B cell (primary cell): ENCODE measurements around the gene CACNG6. TPM values are rescaled to one million over a fixed set of nuclear protein-coding genes. Genes with fewer than 3 reads are reported as not detected.

ENCODE experiments used
- ATAC-seq: fragments of 200-7000 bp; cut with Tn5 transposase; one replicate; pipeline ENCODE4 v1.10.0; 2021; ENCODE audit warnings: low read depth, mild to moderate bottlenecking, moderate number of reproducible peaks, moderate library complexity
- CTCF ChIA-PET: fragments of 350-600 bp; sonication (Branson Sonifier 250); formaldehyde crosslinking; loops from one replicate; lab custom pipeline; 2021; ENCODE audit warnings: antibody characterized with exemption, inconsistent platforms; lab: Charles Lee
- POLR2A ChIA-PET: fragments of 350-600 bp; sonication (Branson Sonifier 250); formaldehyde crosslinking; loops from one replicate; lab custom pipeline; 2021; ENCODE audit warnings: antibody characterized with exemption; lab: Charles Lee
- DNase-seq: peaks from one replicate; pipeline ENCODE4 v3.0.0; 2013
- H2AFZ ChIP-seq: 2 replicates; pipeline ENCODE4 v1.6.1; 2012; ENCODE audit warnings: mild to moderate bottlenecking, low read depth, low read length; ENCODE audit not compliant: insufficient read depth, poor library complexity, severe bottlenecking
- H3K27ac ChIP-seq, 2 donors: 1 replicate in 1 of 2; 2 replicates in 1 of 2; pipeline ENCODE4 v1.5.1; 2012 to 2013; ENCODE audit warnings: low read length in 2 of 2, mild to moderate bottlenecking in 2 of 2, moderate library complexity in 1 of 2
- H3K27me3 ChIP-seq, 4 experiments: fragments of 200-600 bp in 1 of 4; sonication (generic) in 1 of 4; replicated peaks in 1 of 4; 1 replicate in 2 of 4; 2 replicates in 2 of 4; pipeline versions ENCODE4 v1.6.1 to v1.7.0; 2013 to 2016; ENCODE audit warnings: low read length in 3 of 4, mild to moderate bottlenecking in 2 of 4, mixed read lengths in 1 of 4, moderate library complexity in 1 of 4; ENCODE audit not compliant: insufficient read depth in 4 of 4, control insufficient read depth in 3 of 4; ENCODE audit errors: control extremely low read depth in 1 of 4
- H3K36me3 ChIP-seq, 2 experiments: replicated peaks in 1 of 2; 1 replicate in 1 of 2; 2 replicates in 1 of 2; pipeline versions ENCODE4 v1.6.1 to v1.7.1; 2013; ENCODE audit warnings: low read length in 1 of 2; ENCODE audit not compliant: insufficient read depth in 2 of 2, control insufficient read depth in 1 of 2; ENCODE audit errors: control extremely low read depth in 1 of 2, extremely low read depth in 1 of 2
- H3K4me1 ChIP-seq, 2 donors: fragments of 200-600 bp in 1 of 2; sonication (generic) in 1 of 2; 1 replicate in 1 of 2; 2 replicates in 1 of 2; pipeline versions ENCODE4 v1.5.1 to v1.6.1; 2013 to 2017; ENCODE audit warnings: low read length in 2 of 2; ENCODE audit not compliant: control insufficient read depth in 2 of 2, insufficient read depth in 2 of 2
- H3K4me2 ChIP-seq: replicated peaks from 2 replicates; pipeline ENCODE3; 2012; ENCODE audit warnings: mild to moderate bottlenecking, low read depth, low read length; ENCODE audit not compliant: poor library complexity, severe bottlenecking
- H3K4me3 ChIP-seq, 5 experiments: fragments of 200-600 bp in 1 of 5; sonication (generic) in 1 of 5; 1 replicate in 3 of 5; 2 replicates in 2 of 5; pipeline versions ENCODE4 v1.5.1 to v1.7.0; 2011 to 2016; ENCODE audit warnings: low read length in 4 of 5, mild to moderate bottlenecking in 4 of 5, low read depth in 2 of 5, control low read depth in 1 of 5, moderate library complexity in 1 of 5; ENCODE audit not compliant: insufficient read depth in 1 of 5; ENCODE audit errors: control extremely low read depth in 1 of 5, extremely low read depth in 1 of 5
- H3K79me2 ChIP-seq: fragments of 200-600 bp; sonication (generic); one replicate; pipeline ENCODE4 v1.6.0; 2016; ENCODE audit warnings: low read length; ENCODE audit not compliant: control insufficient read depth, insufficient read depth
- H3K9ac ChIP-seq: fragments of 200-600 bp; sonication (generic); 2 replicates; pipeline ENCODE4 v1.6.1; 2017; ENCODE audit warnings: mild to moderate bottlenecking, low read length, moderate library complexity
- H3K9me3 ChIP-seq, 3 donors: one replicate each; pipeline versions ENCODE4 v1.6.1 to v1.7.1; 2013; ENCODE audit warnings: low read length in 2 of 3; ENCODE audit not compliant: control insufficient read depth in 2 of 3, insufficient read depth in 1 of 3; ENCODE audit errors: control extremely low read depth in 1 of 3
- H4K20me1 ChIP-seq: 2 replicates; pipeline ENCODE4 v1.6.0; 2012; ENCODE audit warnings: mild to moderate bottlenecking, low read length; ENCODE audit not compliant: insufficient read depth, control insufficient read depth, poor library complexity, severe bottlenecking
- H3K27ac Mint-ChIP-seq: one replicate; pipeline ENCODE4 v1.8.0; 2021; ENCODE audit warnings: mixed read lengths
- H3K27me3 Mint-ChIP-seq: one replicate; pipeline ENCODE4 v1.8.0; 2021; ENCODE audit warnings: mixed read lengths
- H3K4me1 Mint-ChIP-seq: one replicate; pipeline ENCODE4 v1.8.0; 2021; ENCODE audit warnings: mixed read lengths
- H3K4me3 Mint-ChIP-seq: one replicate; pipeline ENCODE4 v1.8.0; 2021; ENCODE audit warnings: mixed read lengths
- H3K9me3 Mint-ChIP-seq: one replicate; pipeline ENCODE4 v1.8.0; 2022; ENCODE audit warnings: mixed read lengths; ENCODE audit not compliant: insufficient read depth
- CTCF ChIP-seq: fragments of 200-600 bp; IDR thresholded peaks from one replicate; pipeline ENCODE4 v1.8.0; 2022; ENCODE audit warnings: antibody characterized with exemption, mild to moderate bottlenecking
- EZH2 ChIP-seq: IDR thresholded peaks from 2 replicates; pipeline ENCODE4 v1.6.1; 2012; ENCODE audit warnings: borderline replicate concordance, low read depth, mild to moderate bottlenecking, moderate library complexity, low read length; ENCODE audit not compliant: insufficient read depth, poor library complexity, severe bottlenecking
- WGBS: methylation state at CpG from one replicate; pipeline ENCODE4 v1.1.5; 2013; ENCODE audit warnings: missing lambda C conversion rate; ENCODE audit not compliant: insufficient coverage; 5-methylcytosine and 5-hydroxymethylcytosine counted together
- intact Hi-C: fragments of 100-400 bp; cut with micrococcal nuclease; formaldehyde crosslinking; loops from one replicate; pipeline ENCODE4 v1.10.0; 2022
- polyA plus RNA-seq: library from polyadenylated mRNA; depleted of rRNA; stranded (reverse); fragments of >200 nt; gene quantifications from 2 replicates; pipeline ENCODE4 v1.2.3, GENCODE V29; 2012
- total RNA-seq, 2 donors: library from RNA; stranded (reverse); fragments of 120-200 nt in 1 of 2; gene quantifications; 1 replicate in 1 of 2; 2 replicates in 1 of 2; pipeline versions ENCODE4 v1.2.3 to v1.2.4, GENCODE V29; 2013 to 2022

The CACNG6 gene
- total and polyA plus RNA-seq, 2 donors (not counting 1 experiment from before 2014, with no cell fraction given): not detected

GRCh38 chr19:53942001-53942786 is 49.2 kb upstream of the CACNG6 start:
- H3K4me2 ChIP-seq: no peak overlapping the region
- 18% methylated on average over 55 of the region's 55 CpGs for WGBS
- POLR2A ChIA-PET: no interaction called here
- H3K9ac ChIP-seq: no peak overlapping the region
- peaks cover 0 to 28% (median 0%) of the 10 kb centered on the region in 3 donors for H3K9me3 ChIP-seq
- no peak overlapping the region for H3K4me3 Mint-ChIP-seq
- H3K27ac ChIP-seq: no peak overlapping the region
- H3K36me3 ChIP-seq: no peaks in the 10 kb centered on the region
- H3K27ac Mint-ChIP-seq: no peak overlapping the region
- H4K20me1 ChIP-seq: no peaks in the 10 kb centered on the region
- no peak for DNase-seq
- H3K4me1 ChIP-seq: no peaks in the 10 kb centered on the region
- intact Hi-C loops: no loop called here
- CTCF ChIA-PET: no interaction called here
- no peak overlapping the region for H2AFZ ChIP-seq
- H3K27me3 Mint-ChIP-seq: peaks cover 55% of the 10 kb centered on the region
- H3K79me2 ChIP-seq: no peaks in the 10 kb centered on the region
- no peaks in the 10 kb centered on the region for H3K4me1 Mint-ChIP-seq
- TF ChIP-seq CTCF (no peak), EZH2 (no peak)
- no peak for ATAC-seq
- no peak overlapping the region for H3K4me3 ChIP-seq
- H3K9me3 Mint-ChIP-seq: no peaks in the 10 kb centered on the region
- H3K27me3 ChIP-seq: peaks cover 0 to 32% (median 7%) of the 10 kb centered on the region in 4 experiments

DNA sequence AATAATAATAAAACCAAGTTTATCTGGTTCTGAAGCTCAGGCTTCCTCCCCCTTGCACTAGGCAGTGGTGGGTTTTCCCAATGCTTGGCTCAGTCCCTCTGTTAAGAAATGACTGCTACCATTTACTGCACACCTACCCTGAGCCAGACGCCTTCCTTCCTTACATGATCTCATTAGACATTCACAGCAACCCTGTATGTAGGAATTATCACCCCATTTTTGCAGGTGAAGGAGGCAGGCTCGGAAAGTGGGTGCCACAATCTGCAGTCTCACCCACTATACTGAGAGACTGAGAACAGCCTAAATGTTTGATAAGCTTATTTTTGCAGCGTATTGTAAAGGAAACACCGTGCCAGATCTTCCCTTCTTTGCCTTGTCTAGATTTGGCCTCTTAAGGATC is 47.0 kb upstream of the CACNG6 start:
- Histone ChIP-seq H3K4me2 (no peak overlapping the region), H3K9ac (no peak overlapping the region), H3K4me1 (no peaks in the 10 kb centered on the region), H3K36me3 (no peaks in the 10 kb centered on the region), H3K27ac (no peak overlapping the region), H3K27me3 (peaks cover 0 to 31% (median 6%) of the 10 kb centered on the region in 4 experiments), H3K79me2 (no peaks in the 10 kb centered on the region), H2AFZ (no peak overlapping the region), H4K20me1 (no peaks in the 10 kb centered on the region), H3K9me3 (peaks cover 0 to 28% (median 0%) of the 10 kb centered on the region in 3 donors), H3K4me3 (no peak overlapping the region)
- Mint-ChIP-seq H3K4me3 (no peak overlapping the region), H3K9me3 (no peaks in the 10 kb centered on the region), H3K27me3 (peaks cover 45% of the 10 kb centered on the region), H3K4me1 (no peaks in the 10 kb centered on the region), H3K27ac (no peak overlapping the region)
- TF ChIP-seq CTCF: no peak
- TF ChIP-seq EZH2: no peak
- ChIA-PET CTCF (interaction anchor here (0.5 kb wide), 1 partner anchor 969 kb away, joined by 6 read pairs; no protein-coding TSS in a partner anchor), POLR2A (no interaction called here)
- intact Hi-C loops: no loop called here
- ATAC-seq: no peak
- 93% methylated on average over 2 of the region's 4 CpGs for WGBS
- no peak for DNase-seq
